ENCODE data around the gene OPHN1.

Gene OPHN1

GRCh38 chrX:68183612-68184214, 249.6 kb downstream of the OPHN1 start:
- in situ Hi-C loops (cut with HindIII; ENCODE audit: low sequenced_read_pairs): no loop called here

GRCh38 chrX:68180579-68180978, 252.7 kb downstream of the OPHN1 start:
- in situ Hi-C loops (cut with HindIII; ENCODE audit: low sequenced_read_pairs): no loop called here

DNA sequence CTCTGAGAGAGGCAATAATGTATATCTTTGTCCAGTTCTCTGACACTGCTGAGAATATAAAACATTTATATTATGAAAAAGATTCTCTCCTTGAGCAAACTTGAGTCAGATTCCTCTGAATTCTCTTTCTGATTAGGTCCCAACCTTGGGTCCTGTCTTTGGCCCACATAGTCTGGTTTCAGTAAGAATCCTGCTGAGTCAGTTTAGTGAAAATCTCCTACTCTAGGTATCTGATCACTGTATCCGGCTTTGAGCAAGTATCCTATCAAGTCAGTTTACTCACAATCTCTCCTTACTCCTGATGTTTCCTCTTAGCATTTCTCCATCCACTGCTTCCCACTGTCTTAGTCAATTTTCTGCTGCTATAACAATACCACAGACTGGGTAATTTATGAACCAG, 253.9 kb downstream of the OPHN1 start:
- in situ Hi-C loops (cut with HindIII; ENCODE audit: low sequenced_read_pairs): no loop called here

GRCh38 chrX:68177542-68177941, 255.8 kb downstream of the OPHN1 start:
- in situ Hi-C loops (cut with HindIII; ENCODE audit: low sequenced_read_pairs): no loop called here

DNA sequence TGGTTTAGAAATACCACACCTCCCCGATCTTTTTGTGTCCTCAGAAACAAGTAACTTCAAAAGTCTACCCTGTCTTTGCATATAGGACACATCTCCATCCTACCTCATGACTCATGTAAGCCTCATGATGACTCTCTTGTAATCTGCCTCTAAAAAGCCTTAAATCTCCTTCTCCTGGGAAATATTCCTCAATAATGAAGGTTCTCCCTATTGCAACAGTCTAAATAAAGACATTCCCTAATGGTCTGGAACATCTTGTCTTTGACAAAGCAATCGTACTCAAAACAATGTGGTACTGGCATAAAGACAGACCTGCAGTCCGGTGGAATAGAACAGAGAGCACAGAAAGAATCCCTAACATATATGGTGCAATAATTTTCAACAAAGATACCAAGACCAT, 257.7 kb downstream of the OPHN1 start:
- in situ Hi-C loops (cut with HindIII; ENCODE audit: low sequenced_read_pairs): no loop called here

DNA sequence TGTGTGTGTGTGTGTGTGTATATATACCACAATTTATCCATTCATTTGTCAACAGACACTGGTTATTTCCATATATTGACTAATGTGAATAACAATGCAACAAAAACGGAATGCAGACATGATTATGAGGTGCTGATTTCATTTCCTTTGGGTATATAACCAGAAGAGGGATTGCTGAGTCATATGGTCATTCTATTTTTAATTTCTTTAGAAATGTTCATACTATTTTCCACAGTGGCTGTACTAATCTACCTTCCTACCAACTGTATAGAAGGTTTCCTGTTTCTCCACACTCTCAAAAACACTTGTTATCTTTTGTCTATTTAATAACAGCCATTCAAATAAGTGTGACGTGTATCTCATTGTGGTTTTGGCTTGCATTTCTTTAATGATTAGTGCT, 269.9 kb downstream of the OPHN1 start:
- in situ Hi-C loops (cut with HindIII; ENCODE audit: low sequenced_read_pairs): no loop called here

DNA sequence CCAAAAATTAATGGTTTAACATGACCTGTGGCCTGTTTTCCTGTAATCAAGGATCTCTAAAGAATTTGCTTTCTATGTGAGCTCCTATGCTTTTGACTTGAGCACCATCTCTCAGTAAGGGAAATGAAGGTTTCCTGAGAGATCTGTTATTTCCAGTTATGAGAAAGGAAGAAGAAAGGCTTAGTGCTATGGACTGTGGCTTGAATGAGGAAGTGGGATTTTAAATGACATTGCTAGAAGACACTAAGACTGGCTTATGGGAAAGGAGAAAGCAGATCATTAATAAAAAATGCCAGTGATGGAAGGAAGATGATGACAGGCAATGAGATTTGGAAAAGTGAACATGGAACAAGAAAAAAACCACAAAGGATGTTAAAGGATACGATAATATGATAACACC, 285.4 kb downstream of the OPHN1 start:
- in situ Hi-C loops (cut with HindIII; ENCODE audit: low sequenced_read_pairs): no loop called here

- in situ Hi-C loops (cut with HindIII; ENCODE audit: low sequenced_read_pairs): no loop called here
Observed at GRCh38 chrX:68146054-68146453, 287.2 kb downstream of the OPHN1 start.

DNA sequence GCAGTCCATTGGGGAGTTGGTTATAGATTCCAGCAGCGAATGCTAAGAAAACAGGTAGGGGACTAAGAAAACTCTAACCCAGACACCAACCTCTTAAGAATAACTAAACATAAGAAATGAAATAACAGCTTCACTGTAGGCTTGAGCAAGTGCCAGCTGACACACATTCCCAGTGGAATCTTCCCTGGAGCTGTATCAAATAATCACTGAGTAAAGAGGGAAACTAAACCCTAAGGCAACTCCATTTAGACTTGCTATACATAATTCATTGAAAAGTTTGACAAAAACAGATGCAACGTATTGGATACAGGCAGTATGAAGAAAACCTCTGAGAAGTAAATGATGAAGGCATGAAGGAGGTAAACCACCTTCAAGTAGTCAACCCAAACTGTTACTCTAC, 293.5 kb downstream of the OPHN1 start:
- in situ Hi-C loops (cut with HindIII; ENCODE audit: low sequenced_read_pairs): no loop called here

DNA sequence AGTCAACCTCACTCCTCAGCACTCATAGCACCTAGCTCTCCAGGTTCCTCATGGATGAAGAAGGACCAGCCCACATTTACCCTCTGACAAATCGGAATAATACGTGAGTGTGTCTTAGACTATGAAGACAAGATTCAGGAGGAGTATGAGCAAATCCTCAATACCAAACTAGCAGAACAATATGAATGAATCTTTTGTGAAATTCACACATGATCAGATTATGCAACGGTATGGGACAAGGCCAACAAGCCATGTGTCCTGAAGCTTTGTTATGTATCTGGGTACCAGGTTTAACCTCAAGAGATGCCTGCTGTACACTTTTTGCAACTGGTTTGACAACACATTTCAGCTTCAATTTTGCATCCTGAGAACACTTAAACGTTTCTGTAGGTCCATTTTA, 300.1 kb downstream of the OPHN1 start:
- in situ Hi-C loops (cut with HindIII; ENCODE audit: low sequenced_read_pairs): no loop called here

GRCh38 chrX:68132749-68133148, 300.5 kb downstream of the OPHN1 start:
- in situ Hi-C loops (cut with HindIII; ENCODE audit: low sequenced_read_pairs): no loop called here

DNA sequence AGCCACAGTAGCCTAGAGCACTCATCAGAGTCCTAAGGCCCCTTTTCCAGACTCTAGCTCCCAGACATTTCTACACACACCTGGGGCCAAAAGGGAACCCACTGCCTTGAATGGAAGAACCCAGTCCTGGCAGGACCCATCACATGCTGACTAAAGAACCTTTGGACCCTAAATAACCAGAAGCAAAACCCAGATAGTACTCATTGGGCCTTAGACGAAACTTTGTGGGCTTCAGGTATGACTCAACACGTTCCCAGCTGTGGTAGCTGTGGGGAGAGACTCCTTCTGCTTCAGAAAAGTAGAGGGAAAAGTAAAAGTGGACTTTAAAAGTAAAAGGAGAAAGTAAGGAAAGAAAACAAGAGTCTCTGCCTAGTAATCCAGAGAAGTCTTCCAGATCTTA, 311.5 kb downstream of the OPHN1 start:
- in situ Hi-C loops (cut with HindIII; ENCODE audit: low sequenced_read_pairs): no loop called here

GRCh38 chrX:68121371-68121770, 311.9 kb downstream of the OPHN1 start:
- in situ Hi-C loops (cut with HindIII; ENCODE audit: low sequenced_read_pairs): no loop called here

DNA sequence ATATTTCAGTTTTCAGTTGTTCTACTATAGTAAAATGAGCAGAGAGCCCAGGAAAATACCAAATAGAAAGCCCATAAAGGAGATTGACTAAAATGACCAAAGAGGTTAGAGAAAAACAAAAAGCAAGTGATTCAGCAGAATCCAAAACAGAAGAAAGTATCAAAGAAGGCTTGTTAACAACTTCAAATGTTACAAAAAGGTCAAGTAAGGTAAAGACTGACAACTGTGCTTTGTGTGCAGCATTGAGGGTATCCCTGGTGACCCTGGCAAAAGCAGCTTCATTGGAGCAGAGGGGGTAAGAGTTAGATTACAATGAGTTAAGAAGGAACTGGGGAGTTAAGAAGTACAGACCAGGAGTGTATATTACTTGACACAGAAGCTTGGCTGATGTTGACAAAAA, 317.9 kb downstream of the OPHN1 start:
- in situ Hi-C loops (cut with HindIII; ENCODE audit: low sequenced_read_pairs): no loop called here

GRCh38 chrX:68114573-68115129, 318.6 kb downstream of the OPHN1 start:
- in situ Hi-C loops (cut with HindIII; ENCODE audit: low sequenced_read_pairs): no loop called here

DNA sequence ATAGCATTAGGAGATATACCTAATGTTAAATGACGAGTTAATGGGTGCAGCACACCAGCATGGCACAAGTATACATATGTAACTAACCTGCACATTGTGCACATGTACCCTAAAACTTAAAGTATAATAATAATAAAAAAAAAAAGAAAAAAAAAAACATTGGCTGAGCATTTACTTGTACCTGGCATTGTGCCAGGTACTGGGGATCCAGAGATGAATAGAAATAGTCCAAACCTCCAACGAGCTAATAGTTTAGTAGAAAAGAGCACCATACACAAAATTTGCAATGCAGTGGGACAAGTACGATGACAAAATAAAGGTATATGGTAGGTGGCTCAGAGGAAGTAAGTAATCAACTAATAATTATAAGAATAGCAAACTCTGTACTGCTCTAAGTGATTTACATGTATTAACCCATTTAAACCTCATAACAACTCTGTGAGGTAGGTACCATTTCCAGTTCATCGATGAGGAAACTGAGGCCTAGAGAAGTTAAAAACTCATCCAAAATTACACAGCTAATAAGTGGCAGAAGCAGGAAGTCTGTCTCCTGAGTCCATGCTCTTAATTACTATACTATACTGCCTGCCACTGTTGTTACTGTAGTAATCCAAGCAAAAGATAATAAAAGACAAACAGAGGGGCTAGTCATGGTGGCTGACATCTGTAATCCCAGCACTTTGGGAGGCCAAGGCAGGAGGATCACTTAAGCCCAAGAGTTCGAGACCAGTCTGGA, 319.3 kb downstream of the OPHN1 start:
- in situ Hi-C loops (cut with HindIII; ENCODE audit: low sequenced_read_pairs): no loop called here

DNA sequence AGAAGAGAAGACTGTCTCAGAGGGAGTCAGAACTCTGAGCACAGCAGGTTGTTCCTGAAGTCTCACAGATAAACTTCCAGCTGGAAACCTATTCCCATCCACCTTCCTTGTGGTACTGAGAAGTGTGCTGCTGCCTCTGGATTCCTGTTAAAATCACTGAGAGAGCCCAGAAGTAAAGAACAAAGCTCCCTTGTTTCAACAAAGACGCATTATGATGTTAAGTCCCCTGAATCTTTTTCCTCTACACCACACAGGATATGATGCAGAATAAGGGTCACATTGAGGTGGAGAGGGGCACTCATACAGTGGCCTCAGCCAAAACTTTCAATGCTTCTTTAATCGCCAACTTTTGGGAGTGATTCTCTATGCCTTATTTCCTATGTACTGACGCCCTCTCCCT, 321.0 kb downstream of the OPHN1 start:
- in situ Hi-C loops (cut with HindIII; ENCODE audit: low sequenced_read_pairs): no loop called here

DNA sequence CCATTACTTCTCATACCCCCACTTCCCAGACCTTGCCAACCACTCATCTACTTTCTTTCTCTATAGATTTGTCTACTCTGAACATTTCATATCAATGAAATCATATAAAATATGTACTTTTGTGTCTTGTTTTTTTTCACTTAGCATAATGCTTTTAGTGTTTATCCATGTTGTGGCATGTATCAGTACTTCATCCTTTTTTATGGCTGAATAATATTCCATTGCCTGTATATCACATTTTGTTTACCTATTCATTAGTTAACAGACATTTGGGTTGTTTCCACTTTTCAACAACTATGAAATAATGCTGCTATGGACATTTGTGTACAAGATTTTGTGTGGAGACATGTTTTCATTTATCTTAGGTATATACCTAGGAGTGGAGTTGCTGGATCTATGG, 324.1 kb downstream of the OPHN1 start:
- in situ Hi-C loops (cut with HindIII; ENCODE audit: low sequenced_read_pairs): no loop called here

GRCh38 chrX:68098431-68098830, 334.9 kb downstream of the OPHN1 start:
- in situ Hi-C loops (cut with HindIII; ENCODE audit: low sequenced_read_pairs): no loop called here

DNA sequence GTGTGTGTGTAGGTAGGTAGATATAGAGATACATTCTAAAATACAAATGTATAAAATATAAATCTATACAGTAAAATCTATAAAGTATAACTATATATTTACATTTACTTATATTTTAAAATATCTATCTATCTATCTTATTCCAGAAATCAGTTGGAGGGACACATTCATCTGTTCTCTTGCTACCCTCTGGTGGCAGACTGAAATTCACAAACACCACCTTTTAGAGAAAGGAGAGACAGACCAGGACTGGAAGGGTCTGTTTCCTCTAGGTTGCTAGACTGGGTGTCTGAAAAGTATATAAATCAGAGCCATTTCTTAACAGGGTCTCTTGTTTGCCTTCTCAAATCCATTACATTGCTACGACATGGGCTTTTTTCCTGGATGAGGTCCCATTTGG, 343.0 kb downstream of the OPHN1 start:
- in situ Hi-C loops (cut with HindIII; ENCODE audit: low sequenced_read_pairs): no loop called here

DNA sequence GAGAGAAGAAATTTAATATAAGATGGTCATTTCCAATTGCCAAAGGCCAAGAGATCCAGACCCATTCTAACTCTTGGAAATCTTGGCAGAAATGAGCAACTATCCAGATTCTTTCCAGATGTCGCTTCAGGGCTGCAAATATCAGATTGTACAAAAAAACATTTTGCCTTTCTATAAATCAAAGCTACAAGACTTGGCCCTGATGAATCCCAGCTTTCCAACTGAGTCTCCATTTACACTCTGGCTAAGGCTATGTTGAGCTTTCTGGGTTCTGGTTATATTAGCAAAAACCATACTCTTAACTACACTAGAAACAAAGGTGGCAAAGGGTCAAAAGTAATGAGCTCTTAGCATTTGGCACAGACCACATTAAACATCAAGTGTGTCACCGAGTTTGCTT, 345.8 kb downstream of the OPHN1 start:
- in situ Hi-C loops (cut with HindIII; ENCODE audit: low sequenced_read_pairs): no loop called here

DNA sequence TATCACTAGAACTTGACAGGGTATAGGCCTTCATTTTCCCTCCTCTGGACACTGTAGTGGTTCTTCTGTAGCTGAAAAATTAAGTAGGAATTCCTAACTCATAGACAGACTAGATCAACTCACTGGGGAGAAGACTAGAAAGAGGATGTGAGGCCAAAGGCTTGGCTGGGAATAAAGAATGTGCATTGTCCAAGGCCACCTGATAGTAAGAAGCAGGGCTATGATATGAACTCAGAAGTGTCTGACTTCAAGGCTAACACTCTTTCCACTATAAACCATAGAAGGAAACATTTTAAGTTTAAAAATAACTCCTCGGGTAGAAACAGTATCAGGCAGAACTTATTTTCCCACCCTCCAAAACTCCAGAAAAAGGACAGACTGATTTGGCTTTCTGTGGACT, 346.6 kb downstream of the OPHN1 start:
- in situ Hi-C loops (cut with HindIII; ENCODE audit: low sequenced_read_pairs): no loop called here

GRCh38 chrX:68084765-68085164, 348.5 kb downstream of the OPHN1 start:
- in situ Hi-C loops (cut with HindIII; ENCODE audit: low sequenced_read_pairs): no loop called here
